GM12801 (cell line): Measurements from ENCODE around the gene WIPF1.

Experiments used
- CTCF ChIP-seq: IDR thresholded peaks from one replicate; pipeline ENCODE4 v1.5.1; 2011; ENCODE audit warnings: control low read depth; ENCODE audit not compliant: insufficient read length; ENCODE audit errors: extremely low read depth

The WIPF1 gene

DNA sequence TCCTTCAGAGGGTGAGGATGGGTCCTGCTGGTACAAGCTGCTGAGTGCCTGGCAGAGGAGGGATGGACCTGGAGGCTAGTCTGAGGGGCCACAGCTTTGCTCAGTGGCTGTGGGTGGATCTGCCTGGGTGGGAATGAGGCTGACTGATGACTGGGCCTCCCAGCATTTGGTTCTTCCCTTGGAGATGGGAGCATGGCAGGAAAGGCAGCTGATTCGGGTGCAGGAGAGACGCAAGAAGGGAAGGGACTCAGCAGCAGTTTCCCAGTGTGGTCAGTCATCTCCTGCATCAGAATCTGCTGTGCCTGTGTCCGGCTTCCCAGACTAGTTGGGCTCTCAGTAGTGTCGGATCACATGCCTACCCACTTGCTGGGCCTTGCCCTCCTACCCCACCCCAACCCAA lies 7.3 kb downstream of the WIPF1 start:
- TF ChIP-seq CTCF: no peak

DNA sequence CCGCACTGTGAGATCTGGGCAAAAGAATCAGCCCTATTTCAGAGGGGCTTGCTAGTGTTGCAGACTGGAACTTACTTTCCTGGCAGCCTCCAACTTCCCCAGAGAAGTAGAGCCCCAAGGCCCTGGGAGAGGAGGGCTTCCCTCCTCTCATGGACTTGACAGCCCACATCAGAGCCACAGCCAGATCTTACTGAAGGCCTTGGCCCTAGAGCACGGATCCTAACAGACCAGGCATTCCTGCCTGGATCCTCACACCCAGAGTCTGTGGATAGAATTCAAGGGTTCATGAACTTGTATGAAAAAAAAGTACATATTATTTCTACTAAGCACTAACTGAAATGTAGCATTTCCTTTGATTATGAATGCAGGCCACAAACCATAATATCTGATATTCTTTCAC lies 8.3 kb downstream of the WIPF1 start:
- TF ChIP-seq CTCF: no peak

GRCh38 chr2:174588463-174588862 lies 9.1 kb downstream of the WIPF1 start:
- TF ChIP-seq CTCF: no peak

GRCh38 chr2:174587579-174587978 lies 10.0 kb downstream of the WIPF1 start:
- no peak for TF ChIP-seq CTCF

- TF ChIP-seq CTCF: no peak
These were observed 10.9 kb downstream of the WIPF1 start for GRCh38 chr2:174586418-174587295.

- TF ChIP-seq CTCF: no peak
These were observed 11.8 kb downstream of the WIPF1 start for GRCh38 chr2:174585657-174586252.

GRCh38 chr2:174585146-174585545 lies 12.5 kb downstream of the WIPF1 start:
- no peak for TF ChIP-seq CTCF
